ENCODE measurements around the gene DCTN2. TPM values are rescaled to one million over a fixed set of nuclear protein-coding genes. Genes with fewer than 3 reads are reported as not detected.
"Not testable (repeated sequence)": the region's sequence is repeated elsewhere in the genome, so short reads cannot be mapped to it uniquely, and the experiment has no call there.

Gene DCTN2
- total RNA-seq, 2 donors from 2014 or later = 90.6 to 104 TPM

DNA sequence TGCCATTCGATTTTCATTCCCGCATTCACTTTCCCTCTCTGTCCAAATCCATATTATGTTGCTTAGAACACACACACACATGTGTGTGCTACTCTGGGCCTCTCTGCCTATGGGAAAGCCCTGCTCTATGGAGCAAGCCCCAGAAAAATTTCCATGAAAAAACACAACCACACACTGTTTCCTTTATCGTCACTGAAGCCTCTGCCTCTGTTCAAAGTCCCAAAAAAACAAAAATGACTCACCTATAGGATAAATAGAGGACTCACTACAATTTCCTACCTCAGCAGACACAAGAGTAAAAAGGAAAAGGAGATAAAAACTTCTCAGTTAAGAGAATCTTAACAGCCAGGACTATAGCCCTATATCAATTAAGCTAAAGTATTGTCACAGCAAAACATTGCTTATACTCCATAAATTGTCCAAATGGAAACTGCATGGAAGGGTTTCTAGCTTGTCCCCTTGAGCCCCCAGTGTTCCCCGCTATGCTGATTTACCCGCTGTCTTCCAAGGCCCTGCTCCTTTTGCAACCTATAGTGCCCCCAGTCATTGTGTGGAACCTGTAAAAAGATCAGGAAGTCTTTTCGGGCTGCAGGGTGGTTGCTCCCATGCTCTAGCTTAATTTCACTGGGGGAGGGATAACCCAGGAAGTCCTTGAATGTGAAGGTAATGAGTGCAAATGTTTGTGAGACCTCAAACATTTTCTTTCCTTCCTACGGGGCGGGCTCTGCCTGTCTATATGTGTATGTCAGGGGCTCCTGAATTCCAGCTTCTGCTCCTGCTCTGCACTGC is 32.9 kb upstream of the DCTN2 start:
- intact Hi-C loops (cut with DNase I) = loop anchor here in 1 of 2 donors (5.0 kb wide), 1 partner anchor 42 kb away; no protein-coding TSS in a partner anchor

DNA sequence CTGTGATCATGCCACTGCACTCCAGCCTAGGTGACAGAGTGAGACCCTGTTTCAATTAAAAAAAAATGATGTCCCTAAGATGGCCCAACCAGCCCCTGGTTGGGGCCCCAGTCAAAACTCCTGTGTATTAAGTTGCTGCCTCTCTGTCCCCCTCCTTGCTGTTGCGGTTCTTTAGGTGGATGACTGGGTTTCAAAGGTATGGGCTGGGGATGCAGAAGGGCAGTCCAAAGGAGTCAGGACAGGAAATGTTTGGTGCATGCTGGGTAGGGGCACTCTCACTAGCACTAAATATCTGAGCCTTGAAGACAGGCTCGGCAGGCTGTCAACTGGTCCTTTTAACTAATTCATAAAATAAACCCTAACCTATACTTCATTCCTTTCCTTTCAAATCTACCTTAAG is 32.0 kb upstream of the DCTN2 start:
- intact Hi-C loops (cut with DNase I) = no loop called here
- DNase-seq (ENCODE audit: low spot score) = no peak

More for the DNA sequence above, 32.9 kb upstream of the DCTN2 start:
- DNase-seq (ENCODE audit: low spot score) = no peak

DNA sequence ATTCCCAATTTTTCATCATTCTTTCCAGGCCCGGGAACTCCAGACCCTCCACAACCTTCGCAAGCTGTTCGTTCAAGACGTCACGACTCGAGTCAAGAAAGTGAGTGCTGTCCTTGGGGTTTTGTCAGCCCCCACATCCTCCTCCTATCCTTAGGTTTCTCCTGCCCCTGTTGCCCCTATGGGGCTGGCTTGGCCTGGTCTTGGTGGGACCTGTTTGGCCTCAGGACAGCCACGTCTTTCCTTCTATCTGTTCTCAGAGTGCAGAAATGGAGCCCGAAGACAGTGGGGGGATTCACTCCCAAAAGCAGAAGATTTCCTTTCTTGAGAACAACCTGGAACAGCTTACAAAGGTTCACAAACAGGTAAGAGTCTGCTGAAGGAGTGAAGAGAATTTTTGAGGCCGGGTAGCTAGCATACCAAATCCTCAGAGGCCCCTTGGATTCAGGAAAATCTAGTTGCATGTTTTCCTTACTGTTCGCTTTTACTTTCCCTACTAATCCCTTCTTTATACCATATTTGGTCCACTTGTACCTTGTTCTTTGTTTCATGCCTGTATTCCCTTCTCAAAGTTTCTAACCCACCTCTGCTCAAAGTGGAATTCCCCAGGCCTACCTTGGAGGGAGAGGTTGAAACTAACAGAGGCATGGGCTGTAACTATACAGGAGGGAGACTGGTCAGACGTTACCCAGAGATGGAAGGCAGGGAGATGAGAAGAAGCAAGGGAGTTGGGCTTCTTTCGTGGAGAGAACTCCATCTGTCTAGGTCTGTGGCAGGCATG is 31.2 kb upstream of the DCTN2 start:
- intact Hi-C loops (cut with DNase I) = no loop called here
- DNase-seq (ENCODE audit: low spot score) = no peak

DNA sequence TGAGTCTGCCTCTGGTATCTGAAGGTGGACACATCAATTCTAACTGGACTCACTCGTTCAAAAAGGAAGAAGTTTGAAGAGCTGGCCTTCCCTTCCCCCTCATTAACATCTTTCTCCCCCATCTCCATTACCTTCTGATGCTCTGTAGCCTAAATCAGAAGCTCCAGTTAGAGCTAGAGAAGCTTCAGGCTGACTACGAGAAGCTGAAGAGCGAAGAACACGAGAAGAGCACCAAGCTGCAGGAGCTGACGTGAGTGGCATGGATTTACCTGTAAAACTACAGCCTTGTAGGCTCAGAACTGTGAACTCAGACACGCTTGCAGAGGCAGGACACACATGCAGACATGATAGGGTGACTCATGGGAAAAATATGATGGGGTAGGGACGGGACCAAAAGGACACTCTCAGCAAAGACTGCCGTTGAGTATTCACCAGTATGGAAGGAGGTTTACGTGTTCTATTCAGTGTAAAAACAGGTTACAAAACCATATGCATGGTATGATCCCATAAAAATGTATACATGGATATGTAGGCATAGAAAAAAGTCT is 29.7 kb upstream of the DCTN2 start:
- intact Hi-C loops (cut with DNase I) = no loop called here
- DNase-seq (ENCODE audit: low spot score) = no peak

DNA sequence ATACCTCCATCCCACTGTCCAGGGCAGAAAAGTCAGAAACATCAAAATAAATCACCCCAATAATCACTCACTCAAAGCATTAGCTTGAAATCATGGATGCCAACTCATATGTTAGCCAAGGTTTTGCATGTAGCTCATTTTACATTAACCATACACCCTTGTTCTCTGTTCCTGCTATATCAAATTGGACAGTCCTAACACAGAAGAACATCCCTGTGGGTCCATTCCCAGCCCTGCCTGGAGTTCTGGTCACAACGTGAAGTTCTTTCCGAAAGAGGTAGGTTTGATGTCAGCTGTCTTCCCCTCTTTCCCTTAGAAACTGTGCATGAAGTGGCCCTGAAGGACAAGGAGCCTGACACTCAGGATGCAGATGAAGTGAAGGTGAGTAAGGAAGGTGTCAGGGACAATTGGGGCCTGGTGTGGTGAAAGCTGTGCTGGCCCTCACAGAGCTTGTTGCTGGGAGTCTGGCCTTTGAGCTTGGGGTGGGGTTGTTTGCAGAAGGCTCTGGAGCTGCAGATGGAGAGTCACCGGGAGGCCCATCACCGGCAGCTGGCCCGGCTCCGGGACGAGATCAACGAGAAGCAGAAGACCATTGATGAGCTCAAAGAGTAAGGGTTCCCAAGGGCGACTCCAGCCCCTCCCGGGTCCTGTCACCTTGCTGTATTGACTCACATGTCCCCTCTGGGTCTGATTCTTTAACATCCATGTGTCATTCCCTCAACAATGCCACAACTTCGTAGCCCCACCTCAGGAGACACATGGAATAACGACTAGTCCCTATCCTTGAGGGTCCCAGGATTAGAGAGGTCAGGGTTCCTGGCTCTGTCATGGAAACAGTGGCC is 29.0 kb upstream of the DCTN2 start:
- DNase-seq (ENCODE audit: low spot score) = no peak
- intact Hi-C loops (cut with DNase I) = no loop called here

DNA sequence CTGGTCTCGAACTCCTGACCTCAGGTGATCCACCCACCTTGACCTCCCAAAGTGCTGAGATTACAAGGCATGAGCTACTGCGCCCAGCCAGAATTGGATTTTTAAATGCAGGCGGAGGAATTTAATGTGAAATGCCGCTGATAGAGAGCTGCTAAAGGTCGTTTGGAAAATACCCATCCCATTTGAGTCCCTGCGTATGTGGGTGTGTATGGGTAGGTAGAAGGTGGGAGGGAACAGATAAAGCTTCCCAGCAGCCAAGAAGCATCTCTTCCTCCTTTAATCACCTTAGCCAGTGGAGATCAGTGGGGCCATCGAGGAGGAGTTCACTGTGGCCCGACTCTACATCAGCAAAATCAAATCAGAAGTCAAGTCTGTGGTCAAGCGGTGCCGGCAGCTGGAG is 27.8 kb upstream of the DCTN2 start:
- intact Hi-C loops (cut with DNase I) = no loop called here
- no peak for DNase-seq (ENCODE audit: low spot score)

DNA sequence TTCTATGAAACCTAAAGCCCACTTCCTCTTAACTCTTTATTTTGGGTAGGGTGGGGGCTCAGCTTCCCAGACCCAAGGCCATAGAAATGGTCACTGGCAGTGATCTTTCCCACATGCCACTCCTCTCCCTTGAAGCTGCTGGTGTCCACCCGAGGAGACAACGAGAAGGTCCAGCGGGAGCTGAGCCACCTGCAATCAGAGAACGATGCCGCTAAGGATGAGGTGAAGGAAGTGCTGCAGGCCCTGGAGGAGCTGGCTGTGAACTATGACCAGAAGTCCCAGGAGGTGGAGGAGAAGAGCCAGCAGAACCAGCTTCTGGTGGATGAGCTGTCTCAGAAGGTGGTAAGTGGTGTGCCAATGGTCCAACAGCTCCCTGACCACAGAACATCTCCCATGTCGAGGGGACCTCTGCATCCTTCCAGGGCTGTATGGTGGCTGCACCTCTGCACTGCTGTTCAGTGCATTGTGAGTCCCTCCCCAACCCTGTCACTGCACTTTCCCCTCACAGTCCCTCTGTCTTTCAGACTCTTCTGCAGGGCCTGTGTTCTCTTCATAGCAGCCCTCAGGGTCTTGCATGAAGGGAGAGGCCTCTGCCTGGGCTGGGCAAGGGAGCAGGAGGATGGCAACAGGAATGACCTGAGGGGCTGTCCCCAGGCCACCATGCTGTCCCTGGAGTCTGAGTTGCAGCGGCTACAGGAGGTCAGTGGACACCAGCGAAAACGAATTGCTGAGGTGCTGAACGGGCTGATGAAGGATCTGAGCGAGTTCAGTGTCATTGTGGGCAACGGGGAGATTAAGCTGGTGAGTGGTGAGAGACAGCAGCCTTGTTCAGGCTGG is 25.2 kb upstream of the DCTN2 start:
- DNase-seq (ENCODE audit: low spot score) = no peak

DNA sequence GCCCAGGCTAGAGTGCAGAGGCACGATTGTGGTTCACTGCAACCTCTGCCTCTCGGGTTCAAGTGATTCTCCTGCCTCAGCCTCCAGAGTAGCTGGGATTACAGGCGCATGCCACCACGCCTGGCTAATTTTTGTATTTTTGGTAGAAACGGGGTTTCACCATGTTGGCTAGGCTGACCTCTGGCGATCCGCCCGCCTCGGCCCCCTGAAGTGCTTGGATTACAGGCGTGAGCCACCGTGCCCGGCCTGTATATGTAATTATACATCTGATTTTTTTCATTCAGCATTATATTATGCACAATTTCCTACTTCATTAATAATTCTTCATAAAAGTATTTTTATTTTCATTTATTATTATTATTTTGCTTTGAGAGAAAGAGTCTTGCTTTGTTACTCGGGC is 23.4 kb upstream of the DCTN2 start:
- DNase-seq (ENCODE audit: low spot score); intact Hi-C loops (cut with DNase I): not testable (repeated sequence)

More for the DNA sequence above, 25.2 kb upstream of the DCTN2 start:
- intact Hi-C loops (cut with DNase I) = no loop called here

DNA sequence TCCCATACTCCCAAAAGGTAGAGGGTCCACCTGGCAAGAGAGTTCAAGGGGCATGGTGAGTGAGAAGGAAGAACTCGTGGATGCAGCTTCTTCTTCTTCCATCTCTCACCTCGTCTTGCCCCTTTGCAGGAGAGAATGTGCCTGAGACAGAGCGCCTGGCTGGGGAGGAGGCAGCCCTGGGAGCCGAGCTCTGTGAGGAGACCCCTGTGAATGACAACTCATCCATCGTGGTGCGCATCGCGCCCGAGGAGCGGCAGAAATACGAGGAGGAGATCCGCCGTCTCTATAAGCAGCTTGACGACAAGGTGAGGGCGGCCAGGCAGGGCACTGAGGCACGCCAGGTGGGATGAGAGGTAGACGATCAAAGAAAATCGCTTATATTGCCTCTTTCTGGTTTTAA is 22.9 kb upstream of the DCTN2 start:
- DNase-seq (ENCODE audit: low spot score) = no peak
- intact Hi-C loops (cut with DNase I) = no loop called here

DNA sequence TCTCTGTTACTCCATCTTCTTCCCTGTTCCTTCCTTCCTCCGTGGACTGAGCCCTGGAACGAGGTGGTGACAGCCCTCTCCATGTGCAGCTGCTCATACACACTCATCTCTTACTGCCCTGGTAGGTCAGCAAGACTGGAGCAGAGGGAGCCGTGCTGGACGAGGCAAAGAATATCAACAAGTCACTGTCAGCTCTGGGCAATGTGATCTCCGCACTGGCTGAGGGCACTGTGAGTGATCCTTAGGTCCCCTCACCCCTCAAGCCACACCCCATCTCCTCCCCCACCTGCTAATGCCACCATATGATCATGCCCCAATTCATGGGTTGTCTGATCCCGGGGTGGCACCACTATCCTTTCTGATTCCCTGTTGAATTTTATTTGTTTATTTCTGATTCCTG is 21.8 kb upstream of the DCTN2 start:
- DNase-seq (ENCODE audit: low spot score) = no peak
- intact Hi-C loops (cut with DNase I) = no loop called here

DNA sequence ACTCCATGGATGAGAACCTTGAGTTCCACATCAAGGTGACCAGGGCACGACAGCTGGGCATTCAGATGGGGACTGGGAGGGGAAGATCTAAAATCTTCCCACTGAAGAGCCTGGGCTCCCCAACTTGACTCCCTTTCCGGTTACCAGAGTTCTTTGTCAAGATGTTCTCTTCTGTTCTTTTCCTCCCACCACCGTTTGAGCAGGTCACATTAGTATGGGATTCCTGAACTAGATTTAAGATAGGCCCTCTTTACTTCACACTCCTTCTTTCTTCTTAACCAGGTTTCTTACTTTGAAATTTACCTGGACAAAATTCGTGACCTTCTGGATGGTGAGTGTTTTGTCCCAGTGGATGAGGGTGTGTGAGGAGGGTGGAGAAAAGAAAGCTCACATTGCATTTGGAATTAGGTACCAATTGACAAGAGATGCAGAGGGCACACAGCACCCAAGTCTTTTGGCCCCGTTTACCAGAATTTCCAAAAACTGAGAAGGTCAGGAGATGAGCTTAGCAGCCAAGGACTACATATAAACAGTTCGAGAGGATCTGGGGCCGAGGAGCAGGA is 17.3 kb upstream of the DCTN2 start:
- DNase-seq (ENCODE audit: low spot score) = no peak
- intact Hi-C loops (cut with DNase I) = no loop called here

DNA sequence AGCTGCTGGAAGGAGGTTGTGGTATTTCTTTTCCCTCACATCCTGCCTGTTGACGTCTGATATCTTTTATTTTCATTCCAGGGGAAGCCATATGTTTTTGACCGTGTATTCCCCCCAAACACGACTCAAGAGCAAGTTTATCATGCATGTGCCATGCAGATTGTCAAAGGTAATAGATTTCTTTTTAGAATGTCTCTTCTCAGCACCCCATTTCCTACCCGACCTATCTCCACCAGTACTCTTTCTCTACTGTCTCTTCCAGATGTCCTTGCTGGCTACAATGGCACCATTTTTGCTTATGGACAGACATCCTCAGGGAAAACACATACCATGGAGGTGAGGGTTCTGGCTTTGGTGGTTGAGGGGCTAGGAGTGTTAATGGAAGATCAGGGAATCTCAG is 16.4 kb upstream of the DCTN2 start:
- intact Hi-C loops (cut with DNase I) = no loop called here
- DNase-seq (ENCODE audit: low spot score) = no peak

DNA sequence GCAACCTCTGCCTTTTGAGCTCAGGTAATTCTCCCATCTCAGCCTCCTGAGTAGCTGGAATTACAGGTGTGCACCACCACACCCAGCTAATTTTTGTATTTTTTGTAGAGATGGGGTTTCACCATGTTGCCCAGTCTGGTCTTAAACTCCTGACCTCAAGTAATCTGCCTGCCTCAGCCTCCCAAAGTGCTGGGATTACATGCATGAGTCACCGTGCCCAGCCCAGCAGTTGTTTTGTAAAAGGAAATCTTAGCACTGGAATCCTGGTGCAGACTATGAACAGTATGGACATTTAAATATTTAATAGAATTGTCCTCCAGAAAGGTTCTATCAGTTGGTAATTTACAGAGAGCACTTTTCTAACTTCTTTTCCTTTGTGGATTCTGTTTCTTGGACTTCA is 14.1 kb upstream of the DCTN2 start:
- DNase-seq (ENCODE audit: low spot score); intact Hi-C loops (cut with DNase I): not testable (repeated sequence)

DNA sequence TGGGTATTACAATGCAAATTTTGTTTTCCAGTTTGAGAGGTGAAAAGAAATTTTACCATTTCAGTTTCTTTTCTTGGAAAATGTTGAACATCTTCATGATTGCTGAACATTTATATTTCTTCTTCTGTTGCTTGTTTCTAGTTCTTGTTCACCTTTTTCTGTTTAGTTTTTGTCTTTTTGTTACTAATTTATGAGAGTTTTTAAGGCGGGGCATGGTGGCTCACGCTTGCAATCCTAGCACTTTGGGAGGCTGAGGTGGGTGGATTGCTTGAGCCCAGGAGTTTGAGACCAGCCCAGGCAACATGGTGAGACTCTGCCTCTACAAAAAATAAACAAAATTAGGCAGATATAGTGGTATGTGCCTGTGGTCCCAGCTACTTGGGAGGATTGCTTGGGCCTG is 13.5 kb upstream of the DCTN2 start:
- DNase-seq (ENCODE audit: low spot score) = no peak
- intact Hi-C loops (cut with DNase I) = no loop called here

DNA sequence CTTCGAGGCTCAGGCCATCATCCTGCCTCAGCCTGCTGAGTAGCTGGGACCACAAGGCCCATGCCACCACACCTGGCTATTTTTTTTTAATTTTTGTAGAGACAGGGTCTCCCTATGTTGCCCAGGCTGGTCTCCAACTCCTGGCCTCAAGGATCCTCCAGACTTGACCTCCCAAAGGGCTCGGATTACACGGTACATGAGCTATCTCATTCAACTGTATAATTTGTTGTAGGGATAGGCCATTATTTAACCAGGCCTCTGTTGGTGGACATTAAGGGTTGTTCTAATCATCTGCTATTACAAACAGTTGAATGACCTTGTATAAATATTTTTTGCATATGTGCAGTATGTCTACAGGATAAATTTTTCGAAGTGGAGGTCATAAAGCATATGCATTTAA is 11.9 kb upstream of the DCTN2 start:
- intact Hi-C loops (cut with DNase I) = no loop called here
- DNase-seq (ENCODE audit: low spot score) = no peak

DNA sequence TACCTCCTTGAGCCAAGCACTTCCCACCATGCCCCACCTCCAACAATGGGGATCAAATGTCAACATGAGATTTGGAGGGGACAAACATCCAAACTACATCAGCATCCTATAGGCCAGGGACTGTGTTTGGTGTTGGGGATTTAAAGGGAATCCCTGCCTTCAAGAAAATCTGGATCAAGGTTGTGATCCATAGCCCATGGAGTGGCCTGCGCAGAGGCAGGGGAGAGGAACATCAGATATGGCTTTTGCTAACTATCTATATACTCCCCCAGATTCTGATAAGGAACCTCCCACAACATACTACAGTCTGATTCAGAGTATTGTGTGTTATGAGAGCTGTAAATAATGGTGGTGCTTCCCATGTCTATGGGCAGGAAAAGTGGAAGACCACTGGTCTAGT is 7.9 kb upstream of the DCTN2 start:
- no peak for DNase-seq (ENCODE audit: low spot score)
- intact Hi-C loops (cut with DNase I) = no loop called here

DNA sequence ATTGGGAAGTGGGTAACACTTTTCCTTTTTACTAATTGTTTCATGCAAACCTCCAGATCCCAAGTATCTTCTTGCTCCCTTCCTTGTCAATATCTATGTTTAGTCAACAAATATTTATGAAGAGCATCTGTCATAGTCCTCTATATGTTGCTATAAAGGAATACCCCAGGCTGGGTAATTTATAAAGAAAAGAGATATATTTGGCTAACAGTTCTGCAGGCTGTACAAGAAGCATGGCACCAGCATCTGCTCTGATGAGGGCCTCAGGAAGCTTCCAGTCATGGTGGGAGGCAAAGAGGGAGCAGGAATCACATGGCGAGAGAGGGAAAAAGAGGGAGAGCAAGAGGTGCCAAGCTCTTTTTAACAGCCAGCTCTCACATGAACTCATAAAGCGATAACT is 7.5 kb upstream of the DCTN2 start:
- no peak for DNase-seq (ENCODE audit: low spot score)
- intact Hi-C loops (cut with DNase I) = no loop called here
